Stimulated activated CD4-positive, alpha-beta T cell treated with anti-CD3 and anti-CD28 coated beads, Interleukin-4, amount 100 ng/mL, for 48 hours (primary cell): ENCODE results near the gene MAP3K3.

Experiments used
- DNase-seq, 2 donors: peaks; one replicate each; pipeline ENCODE4 v3.0.0-alpha.2; 2020; ENCODE audit warnings: low read depth in 2 of 2

The MAP3K3 gene

DNA sequence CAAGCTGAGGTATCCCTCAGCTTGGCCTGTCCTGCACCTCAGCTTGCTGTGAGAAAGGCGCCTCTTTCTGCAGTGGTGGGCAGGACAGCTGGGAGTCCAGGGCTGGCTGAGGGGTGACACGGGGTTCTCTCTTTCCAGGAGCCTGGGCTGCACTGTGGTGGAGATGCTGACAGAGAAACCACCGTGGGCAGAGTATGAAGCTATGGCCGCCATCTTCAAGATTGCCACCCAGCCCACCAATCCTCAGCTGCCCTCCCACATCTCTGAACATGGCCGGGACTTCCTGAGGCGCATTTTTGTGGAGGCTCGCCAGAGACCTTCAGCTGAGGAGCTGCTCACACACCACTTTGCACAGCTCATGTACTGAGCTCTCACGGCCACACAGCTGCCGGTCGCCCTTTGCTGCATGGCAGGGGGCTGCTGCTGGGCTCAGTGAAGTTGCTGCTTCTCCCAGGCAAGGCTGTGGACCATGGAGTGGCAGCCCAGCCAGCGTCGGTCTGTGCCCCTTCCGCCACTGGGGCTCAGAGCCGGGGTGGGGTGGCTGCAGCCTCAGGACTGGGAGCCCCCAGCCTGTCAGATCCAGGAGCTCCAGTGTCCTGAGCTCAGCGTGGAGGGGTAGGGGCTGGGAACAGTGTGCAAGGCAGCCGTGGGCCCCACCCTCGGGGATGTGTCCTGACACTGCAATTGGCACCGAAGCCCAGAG lies 71.3 kb downstream of the MAP3K3 start:
- DNase-seq: no peak

- DNase-seq: no peak
Measured at GRCh38 chr17:63694229-63694949, 72.2 kb downstream of the MAP3K3 start.

- DNase-seq: no peak
Measured at GRCh38 chr17:63694950-63695773, 72.9 kb downstream of the MAP3K3 start.

DNA sequence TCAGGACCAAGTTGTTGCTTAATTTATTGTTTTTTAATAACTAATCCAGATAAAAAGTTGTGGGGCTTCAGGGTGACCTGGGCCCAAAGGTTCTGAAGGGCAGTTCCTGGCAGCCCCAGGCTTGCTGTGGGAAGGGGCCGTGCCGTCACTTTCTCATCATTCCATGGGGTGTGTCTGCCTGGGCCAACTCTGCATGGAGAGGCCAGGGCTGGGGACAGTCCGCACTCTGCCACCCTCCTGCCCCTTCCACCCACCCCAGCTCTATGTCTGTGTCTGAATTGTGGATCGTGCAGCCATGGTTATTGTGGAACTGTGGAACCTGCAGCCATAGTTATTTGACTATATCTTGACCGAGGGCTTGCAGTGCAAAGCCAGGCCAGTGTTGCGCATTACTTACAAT lies 73.7 kb downstream of the MAP3K3 start:
- DNase-seq: no peak

DNA sequence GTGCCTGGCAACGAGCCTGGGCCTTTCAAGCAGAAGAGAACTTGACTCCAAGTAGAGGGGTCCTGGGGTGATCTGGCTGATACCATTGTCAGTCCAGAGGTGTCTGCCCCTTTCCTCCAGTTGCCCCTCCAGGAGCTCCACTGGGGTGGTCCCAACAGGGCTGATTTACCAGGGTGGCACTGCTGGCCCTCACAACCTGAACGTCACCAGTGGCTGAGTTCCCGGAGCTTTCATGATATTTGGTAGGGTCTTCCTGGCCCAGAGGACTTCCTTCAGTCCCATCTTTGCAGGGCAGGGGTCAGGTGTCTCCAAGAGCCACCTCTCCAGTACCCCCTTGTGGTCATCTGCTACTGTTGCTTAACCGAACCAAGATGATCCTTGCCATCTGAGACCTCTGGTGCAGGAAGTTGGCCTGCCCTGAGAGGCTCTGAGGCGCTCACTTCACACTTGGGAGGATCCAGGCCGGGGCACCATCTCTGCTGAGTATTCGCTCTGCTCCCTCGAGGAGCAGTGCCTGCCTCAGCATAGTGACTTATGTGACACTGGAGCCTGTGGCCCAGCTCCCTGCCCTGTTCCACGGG lies 74.3 kb downstream of the MAP3K3 start:
- DNase-seq: no peak

DNA sequence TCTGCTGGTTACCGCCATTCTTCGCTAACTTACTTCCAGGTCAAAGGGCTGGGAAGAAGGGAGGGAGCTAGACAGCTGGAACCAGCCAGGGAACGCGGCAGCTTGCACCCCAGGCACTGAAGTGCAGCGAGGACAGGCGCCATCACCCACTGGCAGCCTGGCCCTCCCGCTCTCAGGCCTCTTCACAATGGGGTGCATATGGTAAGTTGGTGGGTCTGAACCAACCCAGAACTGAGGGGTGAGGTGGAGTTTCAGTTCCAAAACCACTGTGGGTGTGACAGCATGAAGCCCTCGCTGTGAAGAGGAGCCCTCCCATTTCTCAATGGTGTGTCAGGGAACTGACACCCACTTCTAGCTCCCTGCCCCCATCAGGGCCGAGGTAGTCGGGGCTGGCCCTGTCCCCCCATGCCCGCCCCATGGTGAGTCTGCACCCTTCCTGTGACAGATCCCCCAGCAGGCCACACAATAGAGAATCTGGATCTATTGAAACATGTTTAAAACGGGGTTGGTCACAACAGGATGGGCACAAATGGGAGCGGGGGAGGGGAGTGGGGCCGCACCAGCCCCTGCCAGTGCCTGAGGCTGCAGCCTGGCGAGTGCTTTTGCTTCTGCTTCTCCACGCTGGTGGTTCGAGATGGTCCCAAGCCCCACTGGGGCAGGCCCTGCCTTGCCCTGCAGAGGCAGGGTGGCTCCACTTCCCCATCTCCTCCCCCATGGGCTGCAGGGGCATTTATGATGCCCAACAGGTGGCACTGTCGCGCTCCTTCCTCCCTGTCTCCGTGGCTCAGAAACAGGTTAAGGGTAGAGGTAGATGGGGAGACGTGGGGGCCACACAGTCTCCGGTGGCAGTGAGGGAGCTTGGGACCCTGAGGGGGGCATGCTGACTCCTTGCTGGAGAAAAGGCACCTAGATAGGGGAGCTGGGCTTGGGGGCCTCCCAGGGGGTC lies 75.4 kb downstream of the MAP3K3 start:
- peak; percentile 66 to 67 for DNase-seq

DNA sequence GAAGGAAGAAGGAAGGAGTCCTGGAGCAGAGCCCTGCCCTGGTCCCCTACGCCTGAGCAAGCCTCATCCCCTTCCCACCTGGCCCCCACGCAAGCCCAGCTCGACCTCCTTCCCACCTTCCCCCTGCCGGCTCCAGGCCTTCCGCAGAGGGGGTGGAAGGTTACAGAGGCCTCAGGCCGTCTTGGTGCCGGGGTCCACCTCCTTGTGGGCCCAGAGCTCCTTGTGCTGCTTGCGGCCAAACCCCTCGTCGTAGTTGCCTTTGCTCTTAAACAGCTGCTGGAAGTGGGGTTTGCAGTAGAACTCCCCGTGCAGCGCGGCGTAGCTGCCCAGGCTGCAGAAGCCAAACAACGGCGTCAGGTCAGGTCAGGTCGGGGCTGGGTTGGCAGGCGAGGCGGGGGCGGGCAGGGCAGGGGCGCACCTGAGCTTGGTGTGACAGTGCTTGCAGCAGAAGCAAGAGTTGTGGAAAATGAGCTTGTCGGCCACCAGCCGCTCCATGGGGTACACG lies 76.2 kb downstream of the MAP3K3 start:
- peak in 1 of 2 donors; percentile 17 for DNase-seq

DNA sequence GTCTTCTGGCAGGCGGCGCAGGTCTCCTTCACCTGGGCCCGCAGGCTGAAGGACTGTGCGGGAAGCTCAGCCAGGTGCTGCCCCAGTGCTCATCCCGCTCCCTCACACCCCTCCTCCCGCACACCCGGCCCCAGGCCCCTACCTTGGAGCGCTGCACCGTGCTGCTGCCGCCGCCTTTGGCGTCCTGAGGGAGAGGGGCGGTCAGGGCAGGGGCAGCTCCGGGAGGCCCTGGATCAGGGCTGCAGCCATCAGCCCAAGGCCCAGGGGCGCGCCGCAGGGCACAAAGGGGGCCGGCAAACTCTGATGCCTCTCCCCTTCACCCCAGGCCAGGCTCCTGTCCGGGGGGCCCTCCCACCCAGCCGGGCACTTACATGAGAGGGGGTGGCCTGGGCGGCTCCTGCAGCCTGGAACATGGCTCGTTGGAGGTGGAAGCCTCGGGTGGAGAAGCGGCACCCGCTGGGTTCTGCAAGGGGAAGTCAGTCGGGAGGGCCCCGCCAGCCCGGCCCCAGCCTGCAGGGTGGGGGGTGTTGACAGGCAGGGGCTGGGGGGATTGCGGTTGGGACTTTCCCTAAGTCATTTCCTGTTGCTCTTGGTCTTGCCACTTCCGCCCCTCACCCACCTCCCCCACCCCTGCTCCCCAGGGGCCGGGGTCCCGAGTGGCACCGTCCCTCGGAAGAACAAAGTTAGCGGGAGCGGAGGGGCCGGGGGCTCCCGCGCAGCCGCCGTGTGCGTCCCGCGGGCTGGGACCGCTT lies 76.8 kb downstream of the MAP3K3 start:
- DNase-seq: peak; percentile 54 to 66

DNA sequence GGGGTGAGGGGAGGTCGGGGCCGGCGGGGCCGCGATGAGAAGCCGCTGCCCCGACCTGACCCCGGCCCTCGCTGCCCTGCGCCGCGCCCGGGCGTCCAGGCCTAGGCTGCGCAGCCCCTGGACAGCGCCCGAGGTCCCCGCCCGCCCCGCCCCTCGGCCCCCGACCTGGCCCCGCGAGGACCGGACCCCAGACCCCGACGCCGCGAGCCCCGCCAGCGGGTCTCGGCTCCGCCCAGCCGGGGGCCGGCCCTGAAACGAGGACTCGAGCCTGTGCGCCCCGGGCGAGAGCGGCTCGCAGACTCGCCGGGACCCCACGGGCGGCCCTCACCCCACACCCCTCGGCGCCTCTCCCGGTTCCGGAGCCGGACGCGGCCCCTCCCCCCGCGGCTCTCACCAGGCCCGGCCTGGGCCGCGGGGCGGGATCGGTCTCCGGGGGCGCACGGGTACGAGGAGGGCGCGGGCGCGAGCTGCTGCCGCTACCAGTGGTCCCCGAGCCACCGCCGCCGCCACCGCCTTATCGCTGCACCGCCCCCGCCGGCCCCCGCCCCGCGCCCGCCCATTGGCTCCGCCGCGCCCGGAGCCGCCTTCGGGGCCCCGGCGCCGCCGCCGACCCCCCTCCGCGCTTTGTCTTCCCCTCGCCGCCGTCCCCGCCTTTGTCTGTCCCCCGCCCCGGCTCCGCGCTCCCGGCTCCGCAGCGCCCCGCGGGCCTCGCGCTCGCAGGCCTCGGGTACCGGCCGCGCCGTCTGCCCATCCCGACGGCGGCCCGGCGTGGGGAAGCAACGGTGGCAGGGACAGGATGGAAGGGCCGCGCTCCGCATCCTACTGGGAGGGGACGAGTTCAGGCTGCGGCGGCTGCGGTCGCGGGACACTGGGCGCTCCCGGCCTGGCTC lies 77.7 kb downstream of the MAP3K3 start, which contains the start of gene LIMD2:
LIMD2 (minus strand) TSS at position 488 of the 890 bp plus-strand sequence. CDS start 827 bp downstream, outside the sequence.
- DNase-seq: peak; percentile 63 to 70

DNA sequence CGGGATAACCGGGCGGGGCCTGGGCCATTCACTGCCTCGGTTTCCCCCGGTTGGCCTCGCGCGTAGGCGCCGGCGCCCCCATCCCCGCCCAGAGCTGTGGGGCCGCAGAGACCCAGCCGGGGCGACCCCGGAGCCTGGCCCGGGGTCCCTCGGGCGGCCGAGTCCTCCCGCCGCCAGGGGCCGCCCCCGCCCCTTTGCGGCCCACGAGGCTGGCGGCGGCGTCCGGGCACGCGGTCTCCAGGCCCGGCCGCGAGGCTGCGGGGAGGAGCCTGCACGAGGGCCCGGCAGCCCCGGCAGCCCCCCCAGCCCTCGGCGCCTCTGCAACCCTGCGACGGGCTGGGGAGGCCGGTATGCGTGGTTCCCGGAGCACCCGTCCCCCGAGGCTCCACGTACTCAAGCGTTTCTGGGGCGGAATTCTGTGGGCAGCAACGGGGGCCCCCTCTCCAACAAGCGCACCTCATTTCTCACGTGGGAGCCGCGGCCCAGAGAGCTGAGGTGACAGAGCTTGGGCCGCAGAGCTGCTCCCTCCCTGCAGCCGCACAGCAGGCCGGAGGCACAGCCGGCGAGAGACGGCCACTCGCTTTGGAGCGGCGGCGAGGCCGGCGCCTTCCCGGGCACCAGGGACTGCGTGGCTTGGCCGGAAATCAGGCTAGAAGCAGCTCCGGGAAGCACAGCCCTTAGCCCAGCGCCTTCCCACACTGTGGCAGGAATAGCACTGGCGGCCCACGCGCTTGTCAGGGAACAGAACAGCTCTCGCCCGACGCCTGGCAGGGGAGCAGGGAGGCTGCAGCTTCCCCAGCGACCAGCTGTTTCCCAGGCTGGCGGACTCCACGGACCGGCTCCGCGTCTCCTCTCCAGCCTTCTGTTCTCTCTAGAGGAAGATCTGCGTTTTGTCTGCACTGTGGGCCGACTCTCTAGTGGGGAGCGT lies 78.6 kb downstream of the MAP3K3 start:
- peak in 1 of 2 donors; percentile 42 for DNase-seq

DNA sequence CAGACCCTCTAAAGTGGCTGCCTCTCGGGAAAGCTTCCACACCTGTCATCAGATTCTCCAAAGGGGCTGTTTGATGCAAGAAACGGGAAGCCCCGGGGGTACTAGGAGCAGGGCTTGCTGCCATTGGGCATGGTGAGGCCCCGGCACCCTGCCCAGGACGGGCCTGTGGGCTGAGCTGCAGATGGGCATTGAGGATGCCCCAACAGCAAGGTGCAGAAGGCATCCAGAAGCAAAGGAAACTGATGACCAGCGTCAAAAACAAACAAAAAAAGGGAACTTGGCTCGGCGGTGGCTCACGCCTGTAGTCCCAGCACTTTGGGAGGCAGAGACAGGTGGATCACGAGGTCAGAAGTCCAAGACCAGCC lies 79.2 kb downstream of the MAP3K3 start:
- no peak for DNase-seq

DNA sequence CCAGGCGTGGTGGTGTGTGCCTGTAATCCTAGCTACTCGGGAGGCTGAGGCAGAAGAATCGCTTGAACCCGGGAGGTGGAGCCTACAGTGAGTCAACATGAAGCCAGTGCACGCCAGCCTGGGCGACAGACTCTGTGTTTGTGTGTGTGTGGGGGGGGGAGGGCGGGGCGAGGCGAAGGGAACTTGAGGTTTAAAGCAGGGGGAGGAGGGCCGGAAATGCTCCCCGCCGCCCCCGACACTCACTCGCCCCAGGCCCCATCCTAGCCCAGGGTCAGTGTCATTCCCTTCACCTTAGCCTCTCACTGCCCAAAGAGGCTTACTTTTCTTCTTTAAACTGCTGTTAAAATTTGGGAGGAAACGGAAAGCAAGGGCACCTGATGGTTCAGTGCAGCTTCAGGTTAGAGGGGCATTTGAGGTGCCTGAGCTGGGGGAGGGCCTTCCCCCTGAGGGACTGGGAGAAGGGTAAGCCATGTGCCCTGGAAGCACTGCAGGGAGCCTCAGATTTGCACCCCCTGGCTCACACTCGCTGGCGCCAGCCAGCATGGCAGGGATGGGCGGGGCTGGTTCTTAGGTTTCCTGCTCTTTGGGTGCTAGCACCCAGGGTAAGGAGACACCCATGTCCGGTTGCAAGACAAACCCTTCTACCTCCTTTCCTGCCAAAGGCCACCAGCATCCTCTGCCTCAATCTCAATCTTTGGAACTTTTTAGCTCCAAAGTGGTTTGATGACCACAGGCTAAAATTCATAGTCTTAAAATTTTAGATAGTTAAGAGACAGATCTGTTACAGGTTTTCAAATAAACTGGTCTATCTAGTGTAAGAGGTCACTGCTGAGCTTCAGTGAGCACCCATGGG lies 79.9 kb downstream of the MAP3K3 start:
- peak; percentile 56 to 60 for DNase-seq

GRCh38 chr17:63702721-63703015 lies 80.5 kb downstream of the MAP3K3 start:
- DNase-seq: no peak

- no peak for DNase-seq
Measured at GRCh38 chr17:63703029-63703428, 80.8 kb downstream of the MAP3K3 start.

- no peak for DNase-seq
Measured at GRCh38 chr17:63703556-63704258, 81.5 kb downstream of the MAP3K3 start.

DNA sequence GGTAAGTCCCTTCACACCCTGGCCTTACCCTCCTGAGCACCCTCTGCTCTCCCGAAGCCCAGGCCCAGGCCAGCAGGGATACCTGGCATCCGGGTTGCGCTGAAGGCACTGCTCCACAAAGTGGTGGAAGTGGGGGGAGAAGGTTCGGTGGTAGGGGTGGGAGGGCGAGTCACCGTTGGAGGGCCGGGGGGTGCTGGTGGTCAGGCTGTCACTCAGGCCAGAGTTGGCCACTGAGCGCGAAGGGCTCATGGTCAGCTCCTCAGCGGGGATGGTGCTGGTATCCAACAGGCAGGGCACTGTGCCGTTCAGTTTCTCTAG lies 82.0 kb downstream of the MAP3K3 start:
- DNase-seq: no peak

GRCh38 chr17:63704836-63705235 lies 82.6 kb downstream of the MAP3K3 start:
- DNase-seq: no peak
